Measurements from ENCODE around the gene ETS1. TPM values are rescaled to one million over a fixed set of nuclear protein-coding genes. Genes with fewer than 3 reads are reported as not detected.

ETS1 gene
- polyA plus RNA-seq, 1 donor from 2014 or later = 0.42 TPM

DNA sequence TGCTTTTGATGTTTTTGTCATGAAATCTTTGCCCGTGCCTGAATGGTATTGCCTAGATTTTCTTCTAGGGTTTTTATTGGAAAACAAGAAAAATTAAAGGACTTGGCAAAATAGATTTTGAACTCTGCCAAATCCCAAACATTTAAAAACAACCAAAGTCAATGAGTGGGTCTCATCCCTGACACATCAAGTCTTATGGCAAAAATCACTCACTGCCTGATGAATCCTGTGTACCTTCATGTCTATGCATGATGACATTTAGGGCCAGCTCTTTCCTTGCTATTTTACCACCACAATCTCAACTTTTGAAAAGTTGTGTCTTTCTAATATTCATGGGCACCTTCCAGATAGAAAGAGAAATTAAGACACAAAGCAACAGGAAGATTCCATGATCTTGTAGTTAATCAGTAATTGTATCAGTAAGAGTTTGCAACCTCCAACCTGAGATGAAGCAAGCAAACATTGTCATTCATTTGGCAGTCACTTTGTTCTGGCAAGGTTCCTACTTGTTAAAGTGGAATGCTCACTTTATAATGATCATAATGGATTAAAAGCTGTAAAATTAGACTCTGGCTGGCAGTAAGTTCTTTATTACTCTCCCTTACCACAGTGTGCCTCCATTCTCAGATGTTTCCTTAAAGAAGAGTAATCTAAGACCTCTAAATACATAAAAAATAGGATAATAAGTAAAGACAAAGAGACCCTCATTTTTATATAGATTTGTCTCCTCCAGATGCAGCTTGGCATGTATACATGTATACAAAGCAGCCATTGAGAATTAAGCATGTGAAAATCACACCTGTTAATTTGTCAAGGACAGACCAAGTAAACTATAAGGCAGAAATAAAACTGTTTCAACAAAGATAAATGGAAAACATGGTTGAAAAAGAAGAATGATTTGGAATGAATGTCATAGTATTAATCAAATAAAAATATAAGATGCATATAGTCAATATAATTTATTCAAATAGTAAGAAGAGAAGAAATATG is 51.6 kb downstream of the ETS1 start:
- TF ChIP-seq TAF1 (IDR thresholded peaks at IDR 0.05; ENCODE audit: low read depth) = no peak
- no peak for TF ChIP-seq CTCF (IDR thresholded peaks at IDR 0.05; ENCODE audit: poor library complexity, severe bottlenecking)
- TF ChIP-seq, protein P1, sequence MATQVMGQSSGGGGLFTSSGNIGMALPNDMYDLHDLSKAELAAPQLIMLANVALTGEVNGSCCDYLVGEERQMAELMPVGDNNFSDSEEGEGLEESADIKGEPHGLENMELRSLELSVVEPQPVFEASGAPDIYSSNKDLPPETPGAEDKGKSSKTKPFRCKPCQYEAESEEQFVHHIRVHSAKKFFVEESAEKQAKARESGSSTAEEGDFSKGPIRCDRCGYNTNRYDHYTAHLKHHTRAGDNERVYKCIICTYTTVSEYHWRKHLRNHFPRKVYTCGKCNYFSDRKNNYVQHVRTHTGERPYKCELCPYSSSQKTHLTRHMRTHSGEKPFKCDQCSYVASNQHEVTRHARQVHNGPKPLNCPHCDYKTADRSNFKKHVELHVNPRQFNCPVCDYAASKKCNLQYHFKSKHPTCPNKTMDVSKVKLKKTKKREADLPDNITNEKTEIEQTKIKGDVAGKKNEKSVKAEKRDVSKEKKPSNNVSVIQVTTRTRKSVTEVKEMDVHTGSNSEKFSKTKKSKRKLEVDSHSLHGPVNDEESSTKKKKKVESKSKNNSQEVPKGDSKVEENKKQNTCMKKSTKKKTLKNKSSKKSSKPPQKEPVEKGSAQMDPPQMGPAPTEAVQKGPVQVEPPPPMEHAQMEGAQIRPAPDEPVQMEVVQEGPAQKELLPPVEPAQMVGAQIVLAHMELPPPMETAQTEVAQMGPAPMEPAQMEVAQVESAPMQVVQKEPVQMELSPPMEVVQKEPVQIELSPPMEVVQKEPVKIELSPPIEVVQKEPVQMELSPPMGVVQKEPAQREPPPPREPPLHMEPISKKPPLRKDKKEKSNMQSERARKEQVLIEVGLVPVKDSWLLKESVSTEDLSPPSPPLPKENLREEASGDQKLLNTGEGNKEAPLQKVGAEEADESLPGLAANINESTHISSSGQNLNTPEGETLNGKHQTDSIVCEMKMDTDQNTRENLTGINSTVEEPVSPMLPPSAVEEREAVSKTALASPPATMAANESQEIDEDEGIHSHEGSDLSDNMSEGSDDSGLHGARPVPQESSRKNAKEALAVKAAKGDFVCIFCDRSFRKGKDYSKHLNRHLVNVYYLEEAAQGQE (IDR thresholded peaks at IDR 0.05; ENCODE audit: borderline replicate concordance) = no peak
- TF ChIP-seq MXI1 (conservative IDR thresholded peaks at IDR 0.05; ENCODE audit: poor library complexity, severe bottlenecking) = no peak
- no peak for TF ChIP-seq EP300 (conservative IDR thresholded peaks at IDR 0.05; ENCODE audit: poor library complexity, severe bottlenecking)
- TF ChIP-seq POLR2AphosphoS5 (IDR thresholded peaks at IDR 0.05) = no peak
- H3K9me3 ChIP-seq (ENCODE audit: low read length) = no peaks in the 10 kb centered on the region
- H3K4me2 ChIP-seq (ENCODE audit: low read length) = no peak overlapping the region
- no peaks in the 10 kb centered on the region for H3K79me2 ChIP-seq (replicated peaks; ENCODE audit: insufficient read depth, low read length)
- no peaks in the 10 kb centered on the region for H3K36me3 ChIP-seq (ENCODE audit: insufficient read depth, low read length)
- H2AFZ ChIP-seq (ENCODE audit: low read depth, low read length) = no peak overlapping the region
- H3K4me3 ChIP-seq (ENCODE audit: low read length) = no peak overlapping the region
- H3K27me3 ChIP-seq (ENCODE audit: insufficient read depth, low read depth, low read length) = peaks cover 96% of the 10 kb centered on the region
- H4K20me1 ChIP-seq (ENCODE audit: insufficient read depth) = no peaks in the 10 kb centered on the region
- H3F3A ChIP-seq (ENCODE audit: insufficient read depth, low read length, poor library complexity, severe bottlenecking) = peaks cover 4% of the 10 kb centered on the region
- H3K9ac ChIP-seq (ENCODE audit: low read length) = no peak overlapping the region
- H3K9me2 ChIP-seq (ENCODE audit: insufficient read depth, low read length) = no peaks in the 10 kb centered on the region
- H3K27ac ChIP-seq (ENCODE audit: low read length) = no peak overlapping the region

DNA sequence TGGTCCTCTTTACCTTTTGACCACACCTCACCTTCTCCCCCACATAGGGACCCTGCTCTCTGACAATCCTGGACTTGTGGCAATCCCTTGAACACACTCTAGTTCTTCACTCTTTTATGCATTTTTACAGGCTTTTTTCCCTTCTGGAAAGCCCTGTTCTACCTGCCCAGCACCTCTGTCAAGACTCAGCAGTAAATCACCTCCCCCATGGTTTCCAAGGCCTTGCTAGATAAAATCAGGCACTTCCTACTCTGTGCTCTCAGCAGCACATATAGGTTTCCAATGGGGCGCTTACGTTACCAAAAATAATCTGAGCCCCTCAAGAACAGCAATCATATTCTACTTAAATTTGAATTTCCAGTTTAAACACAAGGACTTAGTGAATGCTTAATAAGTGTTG is 53.9 kb downstream of the ETS1 start:
- Histone ChIP-seq H3K36me3 (ENCODE audit: insufficient read depth, low read length) (no peaks in the 10 kb centered on the region), H3K4me3 (ENCODE audit: low read length) (no peak overlapping the region), H3K9ac (ENCODE audit: low read length) (no peak overlapping the region), H3K9me3 (ENCODE audit: low read length) (no peaks in the 10 kb centered on the region), H2AFZ (ENCODE audit: low read depth, low read length) (no peak overlapping the region), H4K20me1 (ENCODE audit: insufficient read depth) (no peaks in the 10 kb centered on the region), H3F3A (ENCODE audit: insufficient read depth, low read length, poor library complexity, severe bottlenecking) (peaks cover 4% of the 10 kb centered on the region), H3K4me2 (ENCODE audit: low read length) (no peak overlapping the region), H3K9me2 (ENCODE audit: insufficient read depth, low read length) (no peaks in the 10 kb centered on the region), H3K79me2 (replicated peaks; ENCODE audit: insufficient read depth, low read length) (no peaks in the 10 kb centered on the region), H3K27ac (ENCODE audit: low read length) (no peak overlapping the region), H3K27me3 (ENCODE audit: insufficient read depth, low read depth, low read length) (peaks cover 96% of the 10 kb centered on the region)
- TF ChIP-seq TAF1 (IDR thresholded peaks at IDR 0.05; ENCODE audit: low read depth) (no peak), RAD21 (conservative IDR thresholded peaks at IDR 0.05) (no peak), EZH2 (IDR thresholded peaks at IDR 0.05; ENCODE audit: borderline replicate concordance, insufficient read depth, low read length, poor library complexity, severe bottlenecking) (no peak), CTCF (IDR thresholded peaks at IDR 0.05; ENCODE audit: poor library complexity, severe bottlenecking) (no peak), EP300 (conservative IDR thresholded peaks at IDR 0.05; ENCODE audit: poor library complexity, severe bottlenecking) (no peak), SMC3 (conservative IDR thresholded peaks at IDR 0.05; ENCODE audit: poor library complexity) (no peak), MXI1 (conservative IDR thresholded peaks at IDR 0.05; ENCODE audit: poor library complexity, severe bottlenecking) (no peak), POLR2AphosphoS5 (IDR thresholded peaks at IDR 0.05) (no peak)
- TF ChIP-seq, protein P1 (IDR thresholded peaks at IDR 0.05; ENCODE audit: borderline replicate concordance) = no peak
